ENCODE data around the gene CHD5.

- no peak for TF ChIP-seq CTCF (IDR thresholded peaks at IDR 0.05; ENCODE audit: low read depth, low read length)
- TF ChIP-seq, protein P1, sequence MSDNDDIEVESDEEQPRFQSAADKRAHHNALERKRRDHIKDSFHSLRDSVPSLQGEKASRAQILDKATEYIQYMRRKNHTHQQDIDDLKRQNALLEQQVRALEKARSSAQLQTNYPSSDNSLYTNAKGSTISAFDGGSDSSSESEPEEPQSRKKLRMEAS (IDR thresholded peaks at IDR 0.05; ENCODE audit: low read depth, low read length), result no peak
Measured at GRCh38 chr1:6220236-6220635, 40.1 kb upstream of the CHD5 start.
